HCT116 (cell line): ENCODE results near the gene SOST. TPM values are rescaled to one million over a fixed set of nuclear protein-coding genes. Genes with fewer than 3 reads are reported as not detected.

Experiments
- ATAC-seq: fragments of 200-7000 bp; cut with Tn5 transposase; 2 replicates; pipeline ENCODE4 v1.9.1; 2020; ENCODE audit warnings: mild to moderate bottlenecking, moderate library complexity
- BruUV-seq: library from RNA; stranded (reverse); fragments of 400-500 nt; replicated peaks from 2 replicates; lab custom pipeline; 2021; lab: Mats Ljungman, UMichigan
- CTCF ChIA-PET: fragments of 300-600 bp; sonication (Branson Sonifier 250); formaldehyde crosslinking; loops from one replicate; lab custom pipeline; 2021; ENCODE audit warnings: antibody characterized with exemption; lab: Charles Lee
- POLR2A ChIA-PET: fragments of 300-600, 350-600 bp; sonication (Branson Sonifier 250); formaldehyde crosslinking; loops from one replicate; lab custom pipeline; 2021; ENCODE audit warnings: antibody characterized with exemption; lab: Charles Lee
- RAD21 ChIA-PET, 2 experiments: fragments of 300-600 bp; sonication (Branson Sonifier 250); formaldehyde crosslinking; loops; one replicate each; lab custom pipeline; 2023; ENCODE audit warnings: low total read pairs in 2 of 2; ENCODE audit not compliant: uncharacterized antibody in 2 of 2, unreplicated experiment in 2 of 2, low non-redundant PET in 1 of 2; lab: Charles Lee
- DNase-seq: peaks from one replicate; pipeline ENCODE4 v3.0.0-alpha.2; 2010; ENCODE audit warnings: low read depth, low spot score
- H2AFZ ChIP-seq: fragments of 200-600 bp; shearing (Covaris generic), sonication (generic); 2 replicates; pipeline ENCODE4 v1.6.1; 2017; ENCODE audit warnings: low read depth, mixed run types, mixed read lengths, antibody characterized with exemption, low read length; ENCODE audit not compliant: poor library complexity, severe bottlenecking
- H3K27ac ChIP-seq: 2 replicates; pipeline ENCODE4 v1.5.1; 2012; ENCODE audit warnings: low read depth, low read length
- H3K27me3 ChIP-seq: fragments of 200-600 bp; sonication (generic); 2 replicates; pipeline ENCODE4 v1.6.1; 2016; ENCODE audit warnings: mixed run types, low read length, mixed read lengths; ENCODE audit not compliant: insufficient read depth
- H3K36me3 ChIP-seq, 2 experiments: fragments of 200-500 bp in 1 of 2; fragments of 200-600 bp in 1 of 2; sonication (Bioruptor generic) in 1 of 2; sonication (generic) in 1 of 2; 2 replicates each; pipeline versions ENCODE4 v1.5.1 to v1.6.1; 2014 to 2016; ENCODE audit warnings: low read length in 2 of 2, inconsistent platforms in 1 of 2, mixed read lengths in 1 of 2, mixed run types in 1 of 2; ENCODE audit not compliant: insufficient read depth in 2 of 2, control insufficient read depth in 1 of 2
- H3K4me1 ChIP-seq, 2 experiments: fragments of 200-600 bp in 1 of 2; sonication (generic) in 1 of 2; 2 replicates each; pipeline versions ENCODE4 v1.5.1 to v1.6.1; 2012 to 2017; ENCODE audit warnings: low read length in 2 of 2, inconsistent platforms in 1 of 2, mild to moderate bottlenecking in 1 of 2, mixed read lengths in 1 of 2, mixed run types in 1 of 2, moderate library complexity in 1 of 2; ENCODE audit not compliant: insufficient read depth in 2 of 2, control insufficient read depth in 1 of 2
- H3K4me2 ChIP-seq: fragments of 200-600 bp; sonication (generic); 2 replicates; pipeline ENCODE4 v1.6.1; 2017; ENCODE audit warnings: mixed run types, low read length, mixed read lengths
- H3K4me3 ChIP-seq, 2 experiments: fragments of 200-600 bp in 1 of 2; sonication (generic) in 1 of 2; replicated peaks in 1 of 2; 2 replicates each; pipeline ENCODE4 v1.5.1; 2011 to 2016; ENCODE audit warnings: low read length in 2 of 2, control low read depth in 1 of 2, low read depth in 1 of 2, mild to moderate bottlenecking in 1 of 2, mixed read lengths in 1 of 2, mixed run types in 1 of 2
- H3K79me2 ChIP-seq: fragments of 200-600 bp; sonication (generic); 2 replicates; pipeline ENCODE4 v1.6.1; 2017; ENCODE audit warnings: mild to moderate bottlenecking, mixed run types, low read length, moderate library complexity, mixed read lengths; ENCODE audit not compliant: insufficient read depth
- H3K9ac ChIP-seq: fragments of 200-600 bp; sonication (generic); 2 replicates; pipeline ENCODE4 v1.6.1; 2016; ENCODE audit warnings: low read length, mixed read lengths
- H3K9me2 ChIP-seq: fragments of 200-600 bp; sonication (generic), shearing (Covaris generic); 2 replicates; pipeline ENCODE4 v1.6.1; 2017; ENCODE audit warnings: mixed run types, mild to moderate bottlenecking, moderate library complexity; ENCODE audit not compliant: insufficient read depth
- H3K9me3 ChIP-seq, 2 experiments: fragments of 200-500 bp in 1 of 2; fragments of 200-600 bp in 1 of 2; sonication (Bioruptor generic) in 1 of 2; sonication (generic) in 1 of 2; 2 replicates each; pipeline ENCODE4 v1.6.1; 2014 to 2017; ENCODE audit warnings: low read length in 2 of 2, mixed read lengths in 2 of 2, inconsistent platforms in 1 of 2, low read depth in 1 of 2, mild to moderate bottlenecking in 1 of 2, mixed run types in 1 of 2, moderate library complexity in 1 of 2; ENCODE audit not compliant: control insufficient read depth in 1 of 2, insufficient read depth in 1 of 2
- H4K20me1 ChIP-seq: fragments of 200-600 bp; sonication (generic), shearing (Covaris generic); 2 replicates; pipeline ENCODE4 v1.6.1; 2017; ENCODE audit warnings: mixed run types, mild to moderate bottlenecking, moderate library complexity; ENCODE audit not compliant: insufficient read depth
- CEBPB ChIP-seq: IDR thresholded peaks from 2 replicates; pipeline ENCODE4 v1.6.1; 2012; ENCODE audit warnings: low read depth
- EGR1 ChIP-seq: IDR thresholded peaks from 2 replicates; pipeline ENCODE4 v1.6.1; 2012; ENCODE audit warnings: low read depth
- EZH2 ChIP-seq: fragments of 200-600 bp; sonication (generic); IDR thresholded peaks from 2 replicates; pipeline ENCODE4 v1.6.1; 2017; ENCODE audit warnings: antibody characterized with exemption, mixed run types
- EZH2phosphoT487 ChIP-seq: fragments of 200-600 bp; IDR thresholded peaks from 2 replicates; pipeline ENCODE4 v1.6.1; 2018; ENCODE audit warnings: antibody characterized with exemption, borderline replicate concordance
- RAD21 ChIP-seq: IDR thresholded peaks from 2 replicates; pipeline ENCODE4 v1.6.1; 2012; ENCODE audit warnings: low read depth, mild to moderate bottlenecking
- SIN3A ChIP-seq: IDR thresholded peaks from 2 replicates; pipeline ENCODE4 v1.6.1; 2012; ENCODE audit warnings: low read depth
- SP1 ChIP-seq: IDR thresholded peaks from 2 replicates; pipeline ENCODE4 v1.6.1; 2012; ENCODE audit warnings: low read depth
- SRF ChIP-seq: IDR thresholded peaks from 2 replicates; pipeline ENCODE4 v1.6.1; 2012; ENCODE audit warnings: low read depth
- TCF7L2 ChIP-seq: IDR thresholded peaks from 2 replicates; pipeline ENCODE4 v1.7.0; 2011; ENCODE audit warnings: borderline replicate concordance, inconsistent platforms; ENCODE audit not compliant: insufficient read depth, insufficient read length; ENCODE audit errors: extremely low read depth
- YY1 ChIP-seq: IDR thresholded peaks from 2 replicates; pipeline ENCODE4 v1.6.1; 2011; ENCODE audit warnings: low read length, low read depth, moderate library complexity, mild to moderate bottlenecking; ENCODE audit not compliant: insufficient replicate concordance; ENCODE audit errors: extremely low read depth
- ZFX ChIP-seq: fragments of 450-650 bp; IDR thresholded peaks from 2 replicates; pipeline ENCODE4 v1.6.1; 2017
- intact Hi-C: fragments of 100-400 bp; cut with micrococcal nuclease; formaldehyde crosslinking; loops from 2 replicates; pipeline ENCODE4 v1.10.0; 2022
- total RNA-seq: library from RNA; stranded (reverse); gene quantifications from one replicate; pipeline ENCODE4 v1.2.1, GENCODE V29; 2021; ENCODE audit not compliant: unreplicated experiment
- TF ChIP-seq, protein P1 (sequence below): IDR thresholded peaks from 2 replicates; pipeline ENCODE4 v1.6.1; 2011; ENCODE audit warnings: mild to moderate bottlenecking, low read length, moderate library complexity; ENCODE audit not compliant: insufficient replicate concordance; ENCODE audit errors: extremely low read depth
- TF ChIP-seq, protein P2 (sequence below): IDR thresholded peaks from 2 replicates; pipeline ENCODE4 v1.6.1; 2012

SOST gene
- total RNA-seq, 1 experiment from 2014 or later = not detected

DNA sequence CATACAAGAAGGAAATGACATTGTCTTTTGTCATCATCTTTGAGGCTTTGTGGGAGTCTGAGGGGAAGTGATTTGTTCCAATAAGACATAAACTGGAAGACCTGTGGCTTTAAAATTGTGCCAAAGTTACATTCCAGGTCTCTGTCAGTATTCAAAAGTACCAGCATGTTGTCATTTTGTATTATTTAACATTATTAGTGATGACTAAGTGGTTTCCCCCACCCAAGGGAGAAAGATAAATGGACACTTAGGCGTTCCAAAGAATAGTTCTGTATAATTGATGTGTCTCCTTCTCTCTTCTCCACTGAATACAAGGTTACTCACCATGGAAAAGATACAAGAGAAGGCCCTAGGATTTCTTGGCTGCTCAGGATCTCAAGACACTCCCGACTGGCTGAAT lies 25.5 kb upstream of the SOST start (continued):
- TF ChIP-seq CEBPB (no peak), TCF7L2 (no peak), RAD21 (no peak), ZFX (no peak), EZH2phosphoT487 (no peak)

DNA sequence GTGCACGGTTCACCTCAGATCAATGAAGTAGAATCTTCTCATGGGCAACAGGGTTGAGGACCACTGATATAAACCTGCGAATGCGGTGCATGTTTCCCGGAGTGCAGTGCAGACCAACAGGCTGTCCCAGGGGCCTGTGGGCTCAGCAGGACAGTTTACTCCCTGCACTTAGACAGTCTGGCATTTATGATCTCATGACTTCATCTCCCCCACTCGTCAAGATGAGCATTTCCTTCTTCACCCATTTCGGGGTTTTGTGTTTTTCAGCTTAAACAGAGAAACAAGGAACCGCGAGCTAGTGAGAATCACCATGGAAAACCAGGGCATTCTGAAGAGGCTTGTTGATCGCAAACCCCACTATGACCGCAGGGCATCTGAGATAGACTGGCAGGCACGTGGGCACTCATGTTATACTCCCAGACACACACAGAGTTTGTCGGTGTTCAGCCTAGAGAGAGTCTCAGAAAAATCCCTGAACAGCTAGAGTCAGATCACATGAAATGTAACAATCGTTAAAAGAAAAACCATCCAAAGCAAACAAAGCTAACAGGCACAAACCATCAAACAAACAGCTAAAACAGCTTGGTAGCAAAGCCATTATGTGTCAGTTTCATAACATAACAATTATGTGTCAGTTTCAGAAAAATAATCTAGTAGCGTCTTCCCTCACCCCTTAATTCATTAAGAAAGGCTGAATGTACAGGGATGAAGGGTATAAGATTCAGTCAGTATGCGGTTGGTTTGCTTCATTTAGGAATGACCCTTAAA lies 24.5 kb upstream of the SOST start:
- Histone ChIP-seq H3K9me2 (no peaks in the 10 kb centered on the region), H4K20me1 (no peaks in the 10 kb centered on the region)
- TF ChIP-seq EGR1 (no peak), CEBPB (no peak)
- TF ChIP-seq, all 23 proteins: peak for 0
- no TSS peak for BruUV-seq
- Histone ChIP-seq H3K27ac (no peak overlapping the region), H3K79me2 (no peaks in the 10 kb centered on the region), H3K9me3 (no peaks in the 10 kb centered on the region), H3K4me2 (no peak overlapping the region), H3K9ac (no peak overlapping the region), H3K36me3 (no peaks in the 10 kb centered on the region), H3K4me3 (no peak overlapping the region), H3K4me1 (peaks cover 3 to 9% of the 10 kb centered on the region in 2 experiments; a peak in 3 of 4 replicates), H3K27me3 (no peaks in the 10 kb centered on the region), H2AFZ (no peak overlapping the region)
- ChIA-PET POLR2A (no interaction called here), CTCF (no interaction called here), RAD21 (no interaction called here)
- intact Hi-C loops = no loop called here
- no peak for DNase-seq
- ATAC-seq = no peak

DNA sequence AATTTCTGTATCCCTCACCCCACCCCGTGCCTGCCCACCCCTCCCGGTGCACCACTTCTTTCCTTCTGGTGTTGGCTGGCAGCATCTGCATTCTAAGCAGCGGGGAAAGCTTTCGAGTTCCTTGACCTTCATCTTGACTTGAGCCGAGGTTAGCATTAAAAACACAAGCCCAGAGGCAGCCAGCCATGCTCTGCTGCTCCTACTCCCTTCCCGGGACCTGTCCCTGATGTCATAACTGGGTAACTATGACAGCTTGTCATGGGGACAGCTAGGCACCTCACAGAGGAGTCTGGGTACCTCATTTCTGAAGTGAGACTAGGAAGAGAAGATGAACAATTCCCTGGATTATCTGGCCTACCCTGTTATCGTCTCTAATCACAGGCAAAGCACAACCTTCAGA lies 21.5 kb upstream of the SOST start, which contains the start of gene CFAP97D1:
TSS of gene CFAP97D1 (plus strand) at position 301 of the 400 bp plus-strand sequence. CDS start at position 329, 28 bp downstream.
- peaks cover 7 to 13% of the 10 kb centered on the region in 2 experiments; a peak in 3 of 4 replicates for H3K4me1 ChIP-seq
- peak within 1 kb of the TSS; percentile 97 for H3K9ac ChIP-seq
- H3K4me3 ChIP-seq = peak within 1 kb of the TSS; percentile 78 to 81
- H3K36me3 ChIP-seq = peaks cover 0 to 5% of the 10 kb centered on the region in 2 experiments; a peak in 1 of 4 replicates
- intact Hi-C loops = no loop called here
- ChIA-PET RAD21 (no interaction called here), CTCF (no interaction called here), POLR2A (no interaction called here)
- DNase-seq (no peak), ATAC-seq (no peak)
- no peaks in the 10 kb centered on the region for H4K20me1 ChIP-seq
- no peak within 1 kb of the TSS for H3K27ac ChIP-seq
- no peaks in the 10 kb centered on the region for H3K9me2 ChIP-seq
- H3K9me3 ChIP-seq = no peaks in the 10 kb centered on the region
- peak within 1 kb of the TSS; percentile 71 for H2AFZ ChIP-seq
- no TSS peak for BruUV-seq
- peaks cover 25% of the 10 kb centered on the region for H3K79me2 ChIP-seq
- TF ChIP-seq SIN3A = no peak
- TF ChIP-seq EZH2 = no peak
- no peak for TF ChIP-seq SRF
- TF ChIP-seq, protein P1, sequence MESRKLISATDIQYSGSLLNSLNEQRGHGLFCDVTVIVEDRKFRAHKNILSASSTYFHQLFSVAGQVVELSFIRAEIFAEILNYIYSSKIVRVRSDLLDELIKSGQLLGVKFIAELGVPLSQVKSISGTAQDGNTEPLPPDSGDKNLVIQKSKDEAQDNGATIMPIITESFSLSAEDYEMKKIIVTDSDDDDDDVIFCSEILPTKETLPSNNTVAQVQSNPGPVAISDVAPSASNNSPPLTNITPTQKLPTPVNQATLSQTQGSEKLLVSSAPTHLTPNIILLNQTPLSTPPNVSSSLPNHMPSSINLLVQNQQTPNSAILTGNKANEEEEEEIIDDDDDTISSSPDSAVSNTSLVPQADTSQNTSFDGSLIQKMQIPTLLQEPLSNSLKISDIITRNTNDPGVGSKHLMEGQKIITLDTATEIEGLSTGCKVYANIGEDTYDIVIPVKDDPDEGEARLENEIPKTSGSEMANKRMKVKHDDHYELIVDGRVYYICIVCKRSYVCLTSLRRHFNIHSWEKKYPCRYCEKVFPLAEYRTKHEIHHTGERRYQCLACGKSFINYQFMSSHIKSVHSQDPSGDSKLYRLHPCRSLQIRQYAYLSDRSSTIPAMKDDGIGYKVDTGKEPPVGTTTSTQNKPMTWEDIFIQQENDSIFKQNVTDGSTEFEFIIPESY = no peak
- TF ChIP-seq YY1 = no peak
- TF ChIP-seq, protein P2, sequence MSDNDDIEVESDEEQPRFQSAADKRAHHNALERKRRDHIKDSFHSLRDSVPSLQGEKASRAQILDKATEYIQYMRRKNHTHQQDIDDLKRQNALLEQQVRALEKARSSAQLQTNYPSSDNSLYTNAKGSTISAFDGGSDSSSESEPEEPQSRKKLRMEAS = no peak
- no peak for TF ChIP-seq SP1
- peak within 1 kb of the TSS; percentile 84 for H3K4me2 ChIP-seq
- H3K27me3 ChIP-seq = no peaks in the 10 kb centered on the region
